Endometrial microvascular endothelial cells (primary cell): ENCODE results near the gene DIP2C. TPM values are rescaled to one million over a fixed set of nuclear protein-coding genes. Genes with fewer than 3 reads are reported as not detected.
"Not testable (repeated sequence)": the region's sequence is repeated elsewhere in the genome, so short reads cannot be mapped to it uniquely, and the experiment has no call there.

Experiments
- in situ Hi-C: cut with HindIII; loops from 2 replicates; pipeline ENCODE4 v1.10.0; 2017; ENCODE audit warnings: low sequenced_read_pairs, low pct_unique_long_range_greater_than_20kb; ENCODE audit errors: inconsistent ontology term
- total RNA-seq: library from RNA; depleted of rRNA; stranded (reverse); fragments of >200 nt; gene quantifications from one replicate; pipeline ENCODE4 v1.2.3, GENCODE V29; 2015; ENCODE audit errors: inconsistent ontology term

Gene DIP2C
- total RNA-seq, 1 donor from 2014 or later, result 3.2 TPM

DNA sequence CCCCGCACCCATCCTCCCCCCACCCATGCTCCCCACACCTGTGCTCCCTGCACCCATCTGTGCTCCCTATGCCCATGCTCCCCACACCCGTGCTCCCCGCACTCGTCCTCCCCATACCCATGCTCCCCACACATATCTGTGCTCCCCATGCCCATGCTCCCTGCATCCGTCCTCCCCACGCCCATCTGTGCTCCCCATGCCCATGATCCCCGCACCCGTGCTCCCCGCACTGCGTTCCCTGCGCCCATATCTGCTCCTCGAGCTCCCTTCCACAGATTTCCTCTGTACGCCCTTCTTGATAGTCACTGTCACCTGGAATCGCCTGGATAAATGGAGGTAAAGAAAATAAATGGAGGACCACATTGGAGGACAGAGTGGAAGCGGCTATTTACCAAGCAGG lies 9.9 kb downstream of the DIP2C start:
- in situ Hi-C loops, result no loop called here

- in situ Hi-C loops, result not testable (repeated sequence)
Observed at GRCh38 chr10:678662-679005, 10.8 kb downstream of the DIP2C start.

GRCh38 chr10:677750-678661 lies 11.5 kb downstream of the DIP2C start:
- in situ Hi-C loops, result no loop called here

DNA sequence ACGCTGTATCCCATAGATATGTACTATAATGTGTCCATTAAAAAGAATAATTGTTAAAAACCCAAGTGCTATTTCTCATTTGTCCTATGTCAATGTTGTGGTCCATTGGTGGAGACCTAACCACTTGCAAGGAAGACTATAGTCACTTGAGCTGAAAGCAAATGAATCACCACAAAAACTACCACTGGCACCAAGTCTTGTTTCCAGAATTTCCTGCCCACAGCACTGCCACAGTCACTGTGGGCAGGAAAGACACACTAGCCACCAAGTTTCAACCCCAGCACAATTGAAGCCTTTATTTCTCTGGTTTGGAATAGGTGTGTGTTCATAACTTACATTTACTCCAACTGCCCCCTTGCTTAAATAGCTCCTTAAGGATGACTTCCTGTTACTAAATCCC lies 12.4 kb downstream of the DIP2C start:
- in situ Hi-C loops, result no loop called here

DNA sequence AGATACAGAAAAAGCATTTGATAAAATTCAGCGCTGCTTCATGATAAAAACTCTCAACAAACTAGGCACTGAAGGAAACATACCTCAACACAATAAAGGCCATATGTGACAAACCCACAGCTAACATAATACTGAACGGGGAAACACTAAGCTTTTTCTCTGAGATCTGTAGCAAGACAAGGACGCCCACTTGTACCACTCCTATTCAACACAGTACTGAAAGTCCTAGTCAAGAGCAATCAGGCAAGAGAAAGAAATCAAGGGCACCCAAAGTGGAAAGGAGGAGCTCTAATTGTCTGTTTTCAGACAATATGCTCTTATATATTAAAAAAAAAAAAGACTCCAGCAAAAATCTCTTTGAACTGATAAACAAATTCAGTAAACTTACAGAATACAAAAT lies 13.3 kb downstream of the DIP2C start:
- in situ Hi-C loops, result no loop called here

DNA sequence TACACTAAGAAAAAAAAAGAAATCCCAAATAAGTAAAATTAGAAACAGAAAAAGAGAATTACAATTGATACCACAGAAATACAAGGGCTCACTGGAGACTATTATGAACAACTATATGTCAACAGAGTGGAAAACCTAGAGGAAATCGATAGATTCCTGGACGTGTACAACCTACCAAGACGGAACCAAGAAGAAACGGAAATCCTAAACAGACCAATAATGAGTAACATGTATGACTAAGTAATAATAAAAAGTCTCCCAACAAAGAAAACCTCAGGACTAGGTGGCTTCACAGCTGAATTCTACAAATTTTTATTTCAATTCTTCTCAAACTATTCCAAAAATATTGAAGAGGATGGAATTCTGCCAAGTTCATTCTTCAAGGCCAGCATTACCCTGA lies 13.9 kb downstream of the DIP2C start:
- in situ Hi-C loops, result no loop called here

DNA sequence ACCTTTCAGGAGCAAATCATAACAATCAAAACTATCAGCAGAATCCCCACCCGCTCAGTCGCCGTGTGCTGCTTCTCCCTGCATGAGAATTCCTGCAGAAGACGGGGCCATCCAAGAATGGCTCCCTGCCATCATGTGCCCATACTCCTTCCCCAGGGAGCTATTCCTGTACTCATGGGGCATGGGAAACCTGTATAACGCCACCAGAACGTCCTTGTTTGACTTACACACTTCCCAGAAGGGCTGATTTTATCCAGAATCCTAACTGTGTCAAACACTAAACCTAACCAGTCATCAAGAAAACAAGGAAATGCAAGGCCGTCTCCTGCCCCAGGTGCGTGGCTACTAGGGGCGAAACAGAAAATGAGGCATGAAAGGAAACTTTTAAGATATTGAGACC lies 16.0 kb downstream of the DIP2C start:
- in situ Hi-C loops, result no loop called here

DNA sequence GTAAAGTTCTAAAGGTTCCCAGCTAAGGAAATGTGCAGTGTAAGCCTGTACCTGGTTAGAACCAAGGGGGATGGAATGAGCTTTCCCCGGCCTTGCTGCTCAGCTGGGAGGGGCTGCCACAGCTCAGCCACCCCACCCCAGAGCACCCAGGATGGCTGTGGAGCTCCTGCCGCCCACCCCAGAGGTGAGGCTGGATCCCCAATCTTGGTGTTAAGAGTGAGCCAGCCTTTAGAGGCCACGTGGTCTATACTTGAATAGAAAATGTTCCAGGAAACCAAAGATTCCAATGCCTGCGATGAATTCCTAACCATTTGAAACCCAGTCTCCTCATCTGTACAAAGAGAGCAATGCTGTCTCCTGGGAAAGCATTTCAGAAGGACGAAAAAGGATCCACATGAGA lies 16.5 kb downstream of the DIP2C start:
- in situ Hi-C loops, result no loop called here

- in situ Hi-C loops, result no loop called here
Observed at GRCh38 chr10:672203-672602, 17.3 kb downstream of the DIP2C start.

DNA sequence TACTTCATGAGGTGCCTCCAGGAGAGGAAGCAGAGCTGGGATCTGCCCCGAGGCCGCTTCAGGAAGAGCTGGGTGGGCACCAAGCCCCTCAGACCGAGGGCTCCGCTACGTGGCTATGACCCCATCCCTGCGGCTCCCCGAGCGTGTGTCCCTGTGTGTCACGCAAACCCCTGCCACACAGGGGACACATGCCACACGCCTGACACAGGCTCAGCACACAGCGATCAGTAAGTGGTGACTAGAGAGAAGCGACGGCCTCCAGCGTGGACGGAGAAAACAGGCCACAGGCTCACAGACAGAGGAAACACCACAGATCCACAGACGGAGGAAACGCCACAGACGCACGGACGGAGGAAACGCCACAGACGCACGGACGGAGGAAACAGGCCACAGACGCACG lies 18.5 kb downstream of the DIP2C start:
- in situ Hi-C loops, result no loop called here

DNA sequence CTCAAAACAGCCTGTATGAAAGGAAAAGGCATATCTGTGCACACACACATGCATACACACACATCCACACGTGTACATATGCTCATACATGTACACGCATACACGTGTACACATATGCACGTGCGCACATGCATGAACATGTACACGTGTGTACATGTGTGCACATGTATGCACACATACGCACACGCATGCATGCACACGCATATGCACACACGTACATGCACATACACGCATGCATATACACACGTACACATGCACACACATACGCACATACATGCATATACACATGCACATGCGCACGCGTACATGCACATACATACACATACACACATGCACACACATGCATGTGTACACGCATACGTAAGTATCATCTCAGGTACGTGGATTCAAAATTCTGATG lies 19.4 kb downstream of the DIP2C start:
- in situ Hi-C loops, result no loop called here

DNA sequence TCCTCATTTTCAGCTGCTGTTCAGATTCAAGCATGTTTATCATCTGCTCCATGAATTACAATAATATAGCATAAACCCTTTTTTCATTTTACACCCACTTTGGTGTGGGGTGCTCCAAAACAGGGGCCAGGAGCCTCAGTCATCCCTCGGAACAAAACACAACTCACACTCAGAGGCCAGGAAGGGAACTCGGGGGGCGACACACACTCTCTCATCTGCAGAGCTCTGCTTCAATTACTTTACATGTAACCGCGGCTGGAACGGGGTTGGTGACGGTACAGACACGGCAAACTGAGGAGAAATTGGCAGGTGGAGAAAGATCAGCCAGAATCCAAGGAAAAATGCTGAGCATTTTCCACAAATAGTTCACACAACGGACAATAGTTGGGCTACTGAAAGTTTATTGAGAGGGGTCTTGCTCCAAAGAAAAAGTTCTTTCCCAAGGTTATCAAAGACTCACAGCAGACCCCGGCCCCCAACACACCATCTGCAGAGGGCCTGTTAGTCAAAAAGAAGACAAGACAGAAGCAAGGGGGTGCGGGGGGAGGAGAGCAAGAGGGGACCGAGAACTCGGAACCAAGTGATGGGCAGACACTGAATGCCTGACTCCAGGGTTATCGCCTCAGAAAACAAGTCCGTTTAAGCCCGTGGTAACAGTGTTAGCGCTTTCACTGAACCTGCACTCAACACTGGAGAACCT lies 20.5 kb downstream of the DIP2C start:
- in situ Hi-C loops, result no loop called here

GRCh38 chr10:667602-668143 lies 21.8 kb downstream of the DIP2C start:
- in situ Hi-C loops, result no loop called here

DNA sequence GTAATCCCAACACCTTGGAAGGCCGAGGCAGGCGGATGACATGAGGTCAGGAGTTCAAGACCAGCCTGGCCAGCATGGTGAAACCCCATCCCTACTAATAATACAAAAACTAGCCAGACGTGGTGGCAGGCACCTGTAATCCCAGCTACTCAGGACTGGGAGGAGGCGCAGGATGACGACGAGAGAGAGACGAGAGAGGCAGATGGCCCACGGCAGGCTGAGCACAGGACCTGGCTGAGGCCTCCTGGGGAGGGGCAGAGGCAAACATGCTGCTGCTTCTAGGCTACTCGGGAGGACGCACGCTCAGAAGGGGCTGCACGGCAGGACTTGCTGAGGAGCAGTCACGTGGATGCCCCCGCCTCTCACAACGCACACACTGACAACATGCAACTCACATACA lies 22.4 kb downstream of the DIP2C start:
- in situ Hi-C loops, result no loop called here

GRCh38 chr10:666237-667012 lies 23.0 kb downstream of the DIP2C start:
- in situ Hi-C loops, result no loop called here

GRCh38 chr10:665579-666091 lies 23.8 kb downstream of the DIP2C start:
- in situ Hi-C loops, result no loop called here

GRCh38 chr10:664893-665292 lies 24.6 kb downstream of the DIP2C start:
- in situ Hi-C loops, result no loop called here

- in situ Hi-C loops, result no loop called here
Observed at GRCh38 chr10:664301-664700, 25.2 kb downstream of the DIP2C start.

DNA sequence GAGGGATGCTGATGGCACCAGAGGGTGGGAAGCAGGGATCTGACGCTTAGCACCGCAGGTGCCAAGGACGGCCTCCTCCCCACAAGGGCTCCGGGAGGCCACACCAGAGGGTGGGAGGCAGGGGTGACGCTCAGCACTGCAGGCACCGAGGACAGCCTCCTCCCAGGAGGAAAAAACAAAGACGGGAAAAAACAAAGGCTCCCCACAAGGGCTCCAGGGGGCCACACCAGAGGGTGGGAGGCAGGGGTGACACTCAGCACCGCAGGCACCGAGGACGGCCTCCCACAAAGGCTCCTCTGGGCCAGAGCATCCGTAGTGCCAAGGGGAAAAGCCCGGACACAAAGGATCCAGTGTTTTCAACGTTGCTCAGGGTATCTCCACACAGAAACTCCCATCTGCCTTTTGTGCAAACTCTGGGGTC lies 25.6 kb downstream of the DIP2C start:
- in situ Hi-C loops, result no loop called here
